ENCODE results near the gene PON2.
"Not testable (repeated sequence)": the region's sequence is repeated elsewhere in the genome, so short reads cannot be mapped to it uniquely, and the experiment has no call there.

PON2 gene

DNA sequence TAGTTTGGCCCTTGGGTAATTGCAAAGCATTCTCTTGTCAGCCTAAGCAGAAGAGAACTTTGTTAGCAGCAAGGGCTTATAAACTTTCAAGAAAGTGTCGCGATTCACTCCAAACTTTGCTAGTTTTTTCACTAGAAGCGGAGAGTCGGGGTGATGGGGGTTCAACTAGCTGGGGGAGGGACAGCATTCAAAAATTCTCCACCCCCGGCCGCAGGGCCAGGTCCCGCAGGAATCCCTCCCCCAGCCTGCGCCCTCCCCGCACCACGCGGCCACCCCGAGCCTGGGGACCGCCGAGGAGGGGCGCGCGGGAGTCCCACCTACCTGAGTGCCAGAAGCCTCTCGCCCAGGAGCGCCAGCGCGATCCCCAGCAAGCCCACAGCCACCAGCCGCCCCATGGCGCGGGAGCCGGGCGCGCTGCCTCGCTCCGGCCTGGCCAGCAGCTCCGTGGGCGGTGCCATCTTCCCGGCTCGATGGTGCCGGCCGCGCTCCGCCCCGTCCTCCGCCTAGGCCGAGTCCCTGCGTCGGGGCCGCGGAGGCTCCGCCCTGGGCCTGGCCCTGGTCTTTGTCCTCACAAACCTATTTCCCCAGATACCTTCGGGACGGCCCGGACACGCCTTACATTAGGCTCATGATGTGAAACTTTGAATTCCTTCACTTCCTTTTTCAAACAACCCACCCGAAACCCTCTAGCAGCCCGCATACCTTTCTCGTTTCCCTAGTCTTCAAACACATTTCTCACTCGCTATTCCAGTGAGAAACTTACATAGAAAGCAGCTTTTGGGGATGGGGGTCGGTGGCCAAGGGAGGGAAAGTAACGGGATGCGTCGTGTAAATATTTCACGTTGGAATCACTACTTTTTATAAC, at the start of gene PON2:
PON2 (minus strand) TSS at position 472 of the 865 bp plus-strand sequence; CDS start at position 395, 77 bp downstream.
- peak; percentile 29 for DNase-seq (ENCODE audit: low read depth)

DNA sequence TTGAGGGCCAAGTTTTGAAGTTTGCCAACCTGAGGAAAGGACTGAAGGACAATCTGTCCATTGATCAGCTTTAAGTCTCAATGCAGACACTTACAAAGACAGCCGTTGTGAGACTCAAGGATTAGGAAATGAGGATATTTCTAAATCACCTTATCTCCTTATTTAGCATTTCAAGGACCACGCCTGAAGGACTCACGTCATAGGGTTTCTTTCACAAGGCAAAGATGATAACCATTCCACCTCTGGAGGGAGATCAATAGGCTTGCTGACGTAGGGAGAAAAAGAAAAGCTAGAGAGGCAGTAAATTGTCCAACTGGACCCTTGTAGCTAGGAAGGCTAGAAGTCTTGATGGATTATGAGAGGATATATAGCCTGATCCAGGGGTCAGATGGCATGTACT, 47.6 kb upstream of the PON2 start:
- DNase-seq (ENCODE audit: low read depth), result no peak

DNA sequence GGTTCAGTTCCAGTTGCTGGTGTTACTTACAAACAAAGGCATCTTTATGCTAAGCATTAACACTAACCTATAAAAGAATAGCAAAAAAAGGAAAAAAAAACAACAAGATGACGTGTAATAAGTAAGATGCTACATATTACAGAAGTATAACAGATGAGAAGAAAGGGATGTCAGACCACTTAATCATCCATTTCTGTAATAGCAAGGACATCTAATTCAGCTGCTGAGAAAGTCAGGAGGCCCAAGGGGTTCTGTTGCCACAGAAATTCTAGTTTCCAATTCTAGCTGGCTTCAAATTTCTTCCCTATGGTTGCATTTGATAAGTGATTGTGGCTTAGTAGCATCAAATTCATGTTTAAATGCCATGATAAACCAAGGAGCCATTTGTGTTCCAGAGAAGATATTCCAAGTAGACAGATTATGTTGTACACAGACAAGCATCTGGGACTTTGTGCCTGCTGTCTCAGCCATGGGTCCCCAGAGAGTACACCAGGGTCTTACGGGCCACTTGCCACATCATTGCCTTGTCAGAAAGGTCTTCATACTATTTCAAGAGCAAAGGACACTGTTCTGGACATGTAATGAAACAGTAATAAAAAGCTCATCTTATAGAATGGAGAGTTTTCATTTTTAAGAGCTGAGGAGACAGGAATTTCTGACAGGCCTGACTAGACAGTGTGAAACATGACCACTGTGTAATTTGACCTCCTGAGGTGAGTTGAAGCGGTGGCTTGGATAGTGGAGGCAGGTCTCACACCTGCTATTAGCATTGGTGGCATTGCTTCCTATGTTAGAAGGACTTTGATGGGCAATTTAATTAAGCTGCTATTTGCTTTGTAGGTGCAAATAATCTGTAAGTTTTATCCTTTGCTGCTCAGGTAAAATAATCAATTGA, 46.7 kb upstream of the PON2 start:
- DNase-seq (ENCODE audit: low read depth), result no peak

DNA sequence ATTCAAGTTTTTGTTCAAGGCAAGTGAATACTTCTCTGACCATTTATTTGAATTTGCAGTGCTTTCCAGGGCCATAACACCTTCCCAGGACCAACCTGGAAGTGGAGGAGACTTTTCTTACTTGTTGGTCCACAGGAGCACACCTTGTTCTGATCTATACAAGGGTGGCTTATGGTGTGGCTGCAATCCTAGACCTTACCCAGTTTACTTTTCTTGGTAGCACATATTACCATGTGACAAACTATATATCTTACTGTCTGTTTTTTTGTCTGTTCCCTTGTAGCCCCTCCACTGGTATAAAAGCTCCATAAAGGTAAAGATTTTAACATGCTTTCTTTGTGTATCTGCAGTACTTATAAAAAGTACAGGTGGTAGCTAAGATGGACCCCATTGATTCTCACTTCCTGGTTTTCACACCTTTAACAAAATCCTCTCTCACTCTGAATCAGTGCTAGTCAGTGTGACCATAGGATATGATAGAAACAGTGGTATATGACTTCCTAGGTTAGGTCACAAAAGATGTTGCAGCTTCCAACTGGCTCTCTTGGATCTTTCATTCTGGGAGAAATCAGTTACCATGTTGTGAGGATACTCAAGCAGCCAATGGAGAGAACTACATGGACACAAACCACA, 45.3 kb upstream of the PON2 start:
- DNase-seq (ENCODE audit: low read depth), result no peak

DNA sequence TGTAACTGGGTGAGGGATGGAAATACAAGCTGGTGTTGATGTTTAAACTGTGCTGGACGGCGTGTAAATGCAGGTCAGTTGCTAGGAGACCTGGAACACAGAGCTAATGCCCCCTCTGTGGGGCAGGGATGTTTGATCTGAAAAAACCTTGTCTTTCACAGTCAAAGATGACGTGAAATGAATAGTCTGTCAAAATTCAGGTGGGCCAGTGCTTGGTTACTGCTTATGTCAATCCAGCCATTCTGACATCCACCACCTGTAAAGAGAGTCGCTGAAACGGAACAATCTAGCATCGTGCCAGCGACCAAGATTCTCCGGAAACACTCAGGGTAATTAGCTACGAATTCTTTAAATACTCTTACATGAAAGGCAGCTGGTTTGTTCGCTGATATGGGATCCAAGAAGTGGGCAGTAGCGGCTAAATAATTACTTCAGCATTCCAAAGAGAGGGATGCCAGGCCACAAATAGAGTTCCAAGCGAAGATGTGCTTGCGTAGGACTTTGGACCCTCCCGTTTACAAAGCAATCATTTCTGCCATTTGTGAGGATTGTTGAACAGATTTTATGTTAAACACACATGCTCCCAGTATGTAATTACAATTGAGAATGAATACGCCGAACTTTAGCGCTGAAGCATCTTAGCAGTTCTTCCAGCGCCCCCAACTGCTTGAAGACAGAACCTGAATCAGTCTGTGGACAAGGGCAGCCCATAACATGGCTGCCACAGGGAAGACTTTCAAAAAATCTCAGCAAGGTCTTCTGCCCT, 43.6 kb upstream of the PON2 start:
- no peak for DNase-seq (ENCODE audit: low read depth)

DNA sequence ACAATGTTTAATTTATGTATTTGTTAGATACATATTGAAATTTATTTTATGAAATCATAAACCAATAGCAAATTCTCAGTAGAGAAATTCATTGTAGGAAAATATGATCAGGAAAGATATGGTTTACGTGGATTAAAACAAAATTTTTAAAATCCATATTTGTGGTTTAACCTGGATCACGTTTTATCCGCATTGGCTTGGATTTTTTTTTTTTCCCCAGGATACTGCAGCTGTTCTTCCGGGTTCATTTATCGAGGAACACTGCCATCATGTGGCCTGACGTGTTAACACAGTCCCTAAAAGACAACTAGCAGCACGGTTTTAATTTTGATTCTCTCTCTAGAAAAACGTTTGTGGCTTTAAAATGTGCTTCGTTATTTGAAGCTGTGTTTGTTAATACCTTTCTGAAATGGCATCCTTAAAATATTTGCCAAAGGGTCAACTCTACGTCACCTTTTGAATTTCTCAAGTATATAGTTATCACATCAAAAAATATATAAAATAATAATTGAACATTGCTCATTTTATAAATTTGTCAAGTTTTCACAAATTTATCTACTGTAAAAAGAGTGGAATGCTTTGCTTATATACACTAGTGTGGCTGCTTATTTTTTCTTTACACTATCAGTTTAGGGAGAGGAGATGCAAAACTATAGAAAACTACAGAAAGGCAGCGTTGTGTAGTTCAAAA, 42.2 kb upstream of the PON2 start:
- DNase-seq (ENCODE audit: low read depth), result peak; percentile 17

DNA sequence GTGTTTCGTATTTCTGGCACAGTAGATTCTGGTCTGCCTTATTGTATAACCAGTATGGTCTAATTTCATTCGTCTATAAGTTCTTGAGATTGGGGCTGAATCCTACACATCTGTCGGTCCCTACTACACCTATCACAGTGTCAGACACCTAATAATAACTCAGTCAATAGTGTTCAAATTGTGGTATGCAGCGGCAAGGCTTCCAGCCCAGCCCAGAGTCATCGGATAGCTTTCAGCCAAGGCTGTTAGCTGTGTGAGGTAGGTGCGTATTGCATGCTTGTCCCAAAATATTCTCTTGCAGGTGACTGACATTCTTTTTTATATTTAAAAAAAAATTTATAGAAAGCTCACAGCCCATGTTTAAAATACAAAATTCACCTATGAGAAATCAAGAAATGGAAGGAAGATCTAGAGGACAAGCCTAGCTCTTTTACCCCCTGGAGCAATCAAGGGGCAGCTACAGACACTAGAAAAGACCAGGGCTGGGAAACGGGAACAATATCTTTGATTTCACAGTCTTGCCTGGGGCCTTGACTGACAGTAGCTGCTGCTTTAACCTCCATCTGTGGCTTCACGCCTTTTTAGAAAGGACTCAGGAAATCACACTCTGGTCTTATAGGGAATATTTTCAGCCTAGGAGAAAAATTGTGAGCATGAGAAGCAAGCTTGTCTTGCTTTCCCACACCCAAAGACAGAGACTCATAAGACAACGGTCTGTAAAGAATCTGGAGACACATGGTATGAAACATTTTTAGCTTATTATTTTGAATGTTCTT, 41.4 kb upstream of the PON2 start:
- no peak for DNase-seq (ENCODE audit: low read depth)

DNA sequence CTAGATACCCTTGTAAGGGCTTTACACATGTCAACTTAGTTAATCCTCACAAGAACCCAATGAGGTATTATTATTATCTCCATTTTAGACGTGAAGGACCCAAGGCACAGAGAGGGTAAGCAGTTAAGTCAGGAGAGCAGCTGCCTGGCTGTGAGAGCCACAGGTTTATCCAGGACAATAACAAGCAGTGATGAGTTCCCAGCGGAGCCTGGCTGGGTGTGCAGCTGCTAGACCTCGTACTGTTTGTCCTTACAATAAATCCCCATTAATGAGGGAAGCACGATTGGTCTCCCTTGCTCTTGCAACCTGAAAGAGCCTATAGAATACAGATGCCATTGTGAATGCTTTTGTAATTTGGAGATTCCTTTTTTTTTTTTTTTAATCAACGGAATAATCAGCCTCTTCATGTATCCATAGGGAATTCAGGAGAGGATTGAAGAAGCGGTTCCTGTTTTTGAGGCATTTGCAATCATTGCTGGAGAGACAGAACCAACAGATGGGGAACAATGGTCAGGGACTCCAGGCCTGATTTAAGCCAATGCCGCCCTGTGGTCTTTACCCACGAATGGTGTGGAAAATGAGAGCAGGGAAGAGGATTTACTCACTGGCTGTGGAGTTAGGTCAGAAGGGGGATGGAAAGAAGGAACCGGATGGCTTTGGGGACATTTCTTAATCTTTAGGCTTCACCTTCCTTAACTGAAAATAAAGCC, 38.6 kb upstream of the PON2 start:
- no peak for DNase-seq (ENCODE audit: low read depth)

DNA sequence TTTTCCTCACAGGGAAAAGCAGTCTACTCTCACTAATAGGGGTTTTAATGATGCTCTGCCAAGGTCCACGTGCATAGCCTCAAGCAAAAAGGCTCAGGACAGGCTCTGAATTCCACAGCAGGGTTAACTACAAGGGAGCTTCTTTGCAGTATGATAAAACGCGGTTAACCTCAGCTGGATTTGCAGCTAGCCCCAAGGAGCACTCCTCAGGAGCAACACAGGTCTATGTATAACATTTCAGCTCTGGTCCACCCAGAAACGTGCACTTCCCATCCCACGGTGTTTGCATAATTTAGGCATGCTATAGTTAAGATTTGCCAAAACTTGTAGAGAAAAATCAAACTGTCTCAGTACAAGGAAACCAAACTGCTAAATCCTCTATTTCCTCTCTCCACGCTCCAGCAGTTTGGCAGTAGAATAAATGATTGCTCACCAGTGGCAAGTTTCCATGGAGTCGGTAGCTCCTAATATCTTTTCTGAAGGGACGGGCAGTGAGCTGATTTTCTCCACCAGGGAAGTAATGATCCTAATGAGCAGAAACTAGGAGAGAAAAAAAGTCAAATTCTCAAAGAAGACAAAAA, 37.8 kb upstream of the PON2 start:
- DNase-seq (ENCODE audit: low read depth), result no peak

DNA sequence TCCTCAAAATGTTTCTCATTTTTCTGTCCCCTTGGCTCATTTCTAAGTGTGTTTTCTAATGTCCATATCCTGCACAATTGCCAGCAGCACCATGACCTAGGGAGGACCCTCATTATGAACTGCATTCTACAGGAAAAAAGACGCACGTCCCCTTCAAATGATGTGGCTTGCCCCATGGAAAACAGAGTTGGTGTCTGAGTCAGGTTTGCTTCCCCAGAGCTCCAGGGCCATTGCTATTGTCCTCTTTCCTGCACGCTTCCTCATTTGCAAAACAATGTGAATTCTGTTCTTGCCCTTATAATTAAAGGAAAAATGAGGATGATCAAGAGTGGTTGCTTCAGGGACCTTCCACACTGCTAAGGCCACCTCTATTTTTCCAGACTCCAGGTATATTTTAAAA, 36.2 kb upstream of the PON2 start:
- DNase-seq (ENCODE audit: low read depth), result no peak

DNA sequence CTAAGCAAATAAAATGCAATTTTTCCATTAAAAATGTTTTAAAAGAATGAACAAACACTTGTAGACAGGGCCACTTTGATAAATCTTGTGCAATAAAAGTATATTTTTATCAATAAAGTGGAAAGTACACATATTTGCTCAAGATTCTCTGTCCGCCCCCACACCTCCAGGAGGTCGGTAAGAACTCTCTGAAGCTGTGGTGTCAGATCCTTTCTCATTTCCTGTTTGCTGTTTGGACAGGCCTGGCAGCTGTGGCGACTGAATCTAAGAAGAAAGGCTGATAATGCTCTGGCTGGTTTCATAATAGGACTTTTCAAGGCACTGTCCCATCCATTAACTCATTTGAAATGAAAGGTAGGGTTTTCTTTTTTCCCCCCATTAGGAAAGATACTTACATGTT, 35.6 kb upstream of the PON2 start:
- no peak for DNase-seq (ENCODE audit: low read depth)

DNA sequence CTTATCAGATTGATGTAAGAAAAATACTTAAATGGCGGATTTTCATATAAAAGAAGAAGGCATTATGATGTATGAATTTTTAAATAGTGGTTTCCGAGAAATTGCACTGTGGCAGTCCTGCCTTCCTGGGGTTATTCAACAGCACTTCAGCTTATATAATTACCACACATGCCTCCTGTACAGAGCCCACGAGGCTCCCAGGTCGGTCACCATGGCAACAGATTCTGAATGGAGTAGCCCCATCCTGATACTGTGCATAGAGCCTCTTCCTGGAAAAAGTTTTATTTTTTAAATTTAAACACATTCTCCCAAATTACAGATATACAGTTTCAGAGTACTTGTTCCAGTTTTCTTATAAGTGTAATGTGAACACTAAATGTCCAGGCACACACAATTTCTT, 35.0 kb upstream of the PON2 start:
- no peak for DNase-seq (ENCODE audit: low read depth)

DNA sequence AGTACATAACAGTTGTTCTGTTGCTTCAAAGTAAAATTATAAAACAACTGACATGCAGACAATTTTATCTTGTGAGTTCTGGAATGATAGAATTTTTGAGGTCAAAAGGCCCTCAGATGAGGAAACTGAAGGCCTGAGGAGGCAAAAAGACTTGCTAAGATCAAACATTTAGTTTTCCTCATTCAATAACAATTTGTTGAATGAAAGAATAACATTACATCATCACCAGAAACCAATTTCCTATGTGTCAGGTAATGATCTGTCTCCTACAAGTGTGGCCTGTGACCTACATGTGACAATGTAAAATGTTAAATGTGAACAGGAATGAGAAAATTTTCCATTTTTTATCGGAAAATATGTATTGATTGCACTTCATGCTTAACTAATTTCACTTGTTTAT, 34.4 kb upstream of the PON2 start:
- DNase-seq (ENCODE audit: low read depth), result no peak

DNA sequence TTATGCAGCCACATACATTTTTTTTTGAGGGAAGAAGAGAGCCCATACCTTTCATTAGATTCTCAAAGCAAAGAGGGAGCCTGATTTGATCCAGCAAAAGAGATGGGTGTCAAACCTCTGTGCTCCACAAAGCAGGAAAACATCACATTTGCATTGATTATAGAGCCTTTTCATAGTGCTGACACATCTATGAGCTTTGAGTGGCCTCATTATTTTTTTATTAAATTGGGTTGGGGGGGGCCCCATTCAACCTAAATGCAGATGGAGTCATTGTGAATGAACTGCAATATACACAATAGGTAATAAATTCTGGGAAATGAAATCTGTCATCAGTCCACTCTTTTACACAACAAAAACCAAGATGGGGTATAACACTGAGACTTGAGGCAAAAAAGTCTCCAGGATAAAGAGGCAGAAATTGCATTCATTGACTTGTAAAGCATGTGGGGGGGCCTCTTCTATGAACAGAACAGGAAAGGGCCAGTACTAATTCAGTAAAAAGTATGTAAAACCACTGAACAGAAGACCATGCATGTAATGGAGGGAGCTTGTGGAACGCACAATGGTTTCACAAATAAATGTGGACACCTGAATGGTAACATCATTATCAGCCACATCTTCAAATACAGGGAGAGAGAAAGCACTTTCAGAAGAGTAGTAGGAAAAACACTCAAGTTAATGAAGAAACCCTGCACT, 33.2 kb upstream of the PON2 start:
- no peak for DNase-seq (ENCODE audit: low read depth)

DNA sequence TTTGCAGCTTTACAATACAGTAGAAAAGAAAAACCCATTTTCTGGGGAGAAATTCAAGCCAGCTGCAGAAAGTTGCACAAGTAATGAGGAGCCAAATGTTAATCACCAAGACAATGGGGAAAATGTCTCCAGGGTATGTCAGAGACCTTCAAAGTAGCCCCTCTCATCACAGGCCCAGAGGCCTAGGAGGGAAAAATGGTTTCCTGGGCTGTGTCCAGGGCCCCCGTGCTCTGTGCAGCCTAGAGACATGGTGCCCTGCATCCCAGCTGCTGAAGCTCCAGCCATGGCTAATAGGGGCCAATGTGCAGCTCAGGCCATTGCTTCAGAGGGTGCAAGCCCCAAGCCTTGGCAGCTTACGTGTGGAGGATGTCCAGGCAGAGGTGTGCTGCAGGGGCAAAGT, 25.8 kb upstream of the PON2 start:
- not testable (repeated sequence) for DNase-seq (ENCODE audit: low read depth)

DNA sequence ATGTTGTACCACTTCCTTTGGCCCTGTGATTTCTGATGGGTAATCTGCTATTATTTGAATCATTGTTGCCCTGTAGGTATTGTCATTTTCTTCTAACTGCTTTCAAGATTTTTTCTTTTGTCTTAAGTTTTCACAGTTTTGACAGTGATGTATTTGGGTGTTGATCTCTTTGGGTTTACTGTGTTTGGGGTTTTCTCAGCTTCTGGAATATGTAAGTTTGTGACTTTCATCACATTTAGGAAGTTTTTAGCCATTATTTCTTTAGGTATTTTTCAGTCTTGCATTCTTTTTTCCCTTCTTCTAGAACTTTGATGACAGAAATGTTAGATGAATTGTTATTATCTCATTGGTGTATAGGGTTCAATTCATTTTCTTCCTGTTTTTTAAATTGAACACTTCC, 23.1 kb upstream of the PON2 start:
- no peak for DNase-seq (ENCODE audit: low read depth)

DNA sequence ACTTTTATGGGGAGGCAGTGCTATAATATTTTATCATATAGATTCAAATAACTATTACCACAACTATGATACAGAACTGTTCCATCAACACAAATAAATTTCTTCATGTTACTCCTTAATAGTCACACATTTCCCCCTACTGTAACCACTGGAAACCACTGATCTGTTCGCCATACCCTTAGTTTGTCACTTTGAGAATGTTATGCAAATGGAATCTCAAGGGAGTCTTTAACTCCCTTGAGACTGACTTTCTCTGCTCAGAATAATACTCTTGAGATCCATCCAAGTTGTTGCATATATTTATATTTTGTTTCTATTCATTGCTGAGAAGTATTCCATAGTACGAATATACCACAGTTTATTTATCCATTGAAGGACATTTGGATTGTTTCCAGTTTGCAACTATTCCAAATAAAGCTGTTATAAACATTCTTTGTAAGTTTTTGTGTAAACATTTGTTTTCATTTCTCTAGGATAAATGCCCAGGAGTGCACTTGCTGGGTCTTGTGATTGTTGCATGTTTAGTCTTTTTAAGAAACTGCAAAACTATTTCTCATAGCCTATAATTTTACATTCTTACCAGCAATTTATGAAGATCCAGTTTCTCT, 19.7 kb upstream of the PON2 start:
- no peak for DNase-seq (ENCODE audit: low read depth)

DNA sequence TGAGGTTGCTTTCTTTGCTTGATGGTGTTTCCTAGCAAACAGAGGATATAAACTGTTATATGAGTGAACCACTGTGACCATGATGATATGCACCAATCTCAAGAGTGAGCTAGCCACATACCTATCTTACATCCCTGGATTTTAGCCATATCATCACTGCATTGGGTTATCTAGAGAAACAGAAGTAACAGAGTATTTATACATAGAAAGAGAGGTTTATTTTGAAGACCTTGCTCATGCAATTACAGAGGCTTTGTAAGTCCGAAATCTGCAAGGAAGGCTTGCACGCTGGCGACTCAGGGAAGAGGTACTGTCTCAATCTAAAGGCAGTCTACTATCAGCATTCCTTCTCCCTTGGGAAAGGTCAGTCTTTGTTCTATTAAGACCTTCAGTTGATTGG, 11.8 kb upstream of the PON2 start:
- no peak for DNase-seq (ENCODE audit: low read depth)
